Prostate gland (tissue), 2 donors: ENCODE measurements around the gene MT1M. TPM values are rescaled to one million over a fixed set of nuclear protein-coding genes. Genes with fewer than 3 reads are reported as not detected.
A peak's percentile ranks its signal among the peaks of the same experiment; 100 is the strongest.

Experiments used
- DNase-seq: peaks from one replicate; pipeline ENCODE4 v3.0.0-alpha.2; 2019; ENCODE audit warnings: low spot score
- H3K27ac ChIP-seq, 2 donors: fragments of 200-600 bp; sonication (generic); 2 replicates each; pipeline ENCODE4 v1.5.1; 2017 to 2019
- H3K27me3 ChIP-seq: fragments of 200-600 bp; sonication (generic); replicated peaks from 2 replicates; pipeline ENCODE4 v1.5.1; 2019; ENCODE audit not compliant: insufficient read depth
- H3K36me3 ChIP-seq, 2 donors: fragments of 200-600 bp; sonication (generic); 1 replicate in 1 of 2; 2 replicates in 1 of 2; pipeline versions ENCODE4 v1.5.1 to v1.8.1; 2017 to 2019
- H3K4me1 ChIP-seq: fragments of 200-600 bp; sonication (generic); replicated peaks from 2 replicates; pipeline ENCODE4 v1.5.1; 2019
- H3K4me3 ChIP-seq, 2 donors: fragments of 200-600 bp; sonication (generic); 2 replicates each; pipeline ENCODE4 v1.5.1; 2017 to 2019
- H3K9me3 ChIP-seq: fragments of 200-600 bp; sonication (generic); 2 replicates; pipeline ENCODE4 v1.5.1; 2017
- POLR2A ChIP-seq: fragments of 450-650 bp; IDR thresholded peaks from one replicate; pipeline ENCODE4 v1.6.1; 2016; ENCODE audit warnings: antibody characterized with exemption, mild to moderate bottlenecking
- POLR2AphosphoS5 ChIP-seq: sonication (generic); formaldehyde crosslinking; IDR thresholded peaks from one replicate; pipeline ENCODE4 v1.6.1; 2017; ENCODE audit warnings: antibody characterized with exemption
- WGBS: methylation state at CpG from one replicate; pipeline ENCODE4 v1.1.5; 2018; 5-methylcytosine and 5-hydroxymethylcytosine counted together
- intact Hi-C: fragments of 100-400 bp; cut with DNase I; formaldehyde crosslinking; loops from one replicate; pipeline ENCODE4 v1.14.2; 2022
- total RNA-seq, 2 donors: library from RNA; depleted of rRNA; stranded (reverse); fragments of >200 nt; gene quantifications; one replicate each; pipeline ENCODE4 v1.1.0, GENCODE V29; 2016
- TF ChIP-seq, protein P1 (sequence below), 4 experiments: fragments of 200-600 bp in 2 of 4; fragments of 450-650 bp in 2 of 4; sonication (generic) in 2 of 4; IDR thresholded peaks; 1 replicate in 3 of 4; 2 replicates in 1 of 4; pipeline ENCODE4 v1.5.1; 2016 to 2019; ENCODE audit warnings: antibody characterized with exemption in 4 of 4, mild to moderate bottlenecking in 2 of 4, moderate library complexity in 2 of 4

MT1M gene
- total RNA-seq, 2 donors from 2014 or later: 14.8 to 37.4 TPM

DNA sequence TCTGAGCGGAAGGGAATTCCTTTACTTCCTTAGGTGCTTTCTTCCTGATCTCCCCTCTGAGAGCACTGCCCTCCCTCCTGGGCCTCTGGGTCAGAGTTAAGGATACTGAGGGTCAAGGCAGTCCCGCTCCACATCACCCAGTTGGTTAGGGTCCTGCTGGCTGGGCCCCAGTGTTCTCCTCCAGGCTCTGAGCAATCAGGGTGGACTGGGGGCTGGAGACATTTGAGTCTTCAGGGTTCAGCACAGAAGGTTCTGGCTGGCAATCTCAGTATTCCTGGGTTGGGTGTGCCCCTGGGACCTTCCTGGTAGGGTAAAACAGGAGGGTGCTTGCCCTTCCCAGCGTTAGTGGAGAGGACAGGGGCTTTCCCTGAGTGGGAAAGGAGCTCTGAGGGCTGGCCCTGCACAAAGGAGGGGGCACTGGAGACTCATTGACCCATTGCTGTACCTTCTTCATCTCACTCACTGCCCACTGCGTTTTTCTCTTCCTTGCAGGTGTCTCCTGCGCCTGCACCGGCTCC lies 448 bp downstream of the MT1M start:
- DNase-seq: no peak
- Histone ChIP-seq H3K36me3 (no peaks in the 10 kb centered on the region), H3K4me1 (no peaks in the 10 kb centered on the region), H3K9me3 (no peaks in the 10 kb centered on the region), H3K4me3 (peak overlapping the region; percentile 43 to 48), H3K27ac (peak overlapping the region; percentile 61 to 67), H3K27me3 (peaks cover 4% of the 10 kb centered on the region)
- intact Hi-C loops: no loop called here
- TF ChIP-seq POLR2A (no peak), POLR2AphosphoS5 (no peak)
- TF ChIP-seq, protein P1, sequence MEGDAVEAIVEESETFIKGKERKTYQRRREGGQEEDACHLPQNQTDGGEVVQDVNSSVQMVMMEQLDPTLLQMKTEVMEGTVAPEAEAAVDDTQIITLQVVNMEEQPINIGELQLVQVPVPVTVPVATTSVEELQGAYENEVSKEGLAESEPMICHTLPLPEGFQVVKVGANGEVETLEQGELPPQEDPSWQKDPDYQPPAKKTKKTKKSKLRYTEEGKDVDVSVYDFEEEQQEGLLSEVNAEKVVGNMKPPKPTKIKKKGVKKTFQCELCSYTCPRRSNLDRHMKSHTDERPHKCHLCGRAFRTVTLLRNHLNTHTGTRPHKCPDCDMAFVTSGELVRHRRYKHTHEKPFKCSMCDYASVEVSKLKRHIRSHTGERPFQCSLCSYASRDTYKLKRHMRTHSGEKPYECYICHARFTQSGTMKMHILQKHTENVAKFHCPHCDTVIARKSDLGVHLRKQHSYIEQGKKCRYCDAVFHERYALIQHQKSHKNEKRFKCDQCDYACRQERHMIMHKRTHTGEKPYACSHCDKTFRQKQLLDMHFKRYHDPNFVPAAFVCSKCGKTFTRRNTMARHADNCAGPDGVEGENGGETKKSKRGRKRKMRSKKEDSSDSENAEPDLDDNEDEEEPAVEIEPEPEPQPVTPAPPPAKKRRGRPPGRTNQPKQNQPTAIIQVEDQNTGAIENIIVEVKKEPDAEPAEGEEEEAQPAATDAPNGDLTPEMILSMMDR (IDR thresholded peaks at IDR 0.05): no peak
- 67% methylated on average over 6 of the region's 6 CpGs for WGBS

DNA sequence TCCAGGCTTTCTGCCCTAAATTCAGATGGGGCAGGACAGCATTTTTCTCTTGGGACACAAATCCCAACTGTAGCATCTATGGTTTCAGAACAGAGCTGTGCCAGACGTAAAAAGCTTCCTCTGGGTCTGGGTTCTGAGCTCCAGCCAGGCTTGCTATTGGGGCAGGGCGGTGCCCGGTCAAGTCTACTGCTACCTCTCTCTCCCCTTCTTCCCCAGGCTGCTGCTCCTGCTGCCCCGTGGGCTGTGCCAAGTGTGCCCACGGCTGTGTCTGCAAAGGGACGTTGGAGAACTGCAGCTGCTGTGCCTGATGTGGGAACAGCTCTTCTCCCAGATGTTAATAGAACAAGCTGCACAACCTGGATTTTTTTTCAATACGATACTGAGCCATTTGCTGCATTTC lies 1.1 kb downstream of the MT1M start:
- DNase-seq: no peak
- Histone ChIP-seq H3K27ac (no peak overlapping the region), H3K36me3 (no peaks in the 10 kb centered on the region), H3K27me3 (peaks cover 4% of the 10 kb centered on the region), H3K4me3 (no peak overlapping the region), H3K9me3 (no peaks in the 10 kb centered on the region), H3K4me1 (no peaks in the 10 kb centered on the region)
- TF ChIP-seq POLR2AphosphoS5 (no peak), POLR2A (no peak)
- TF ChIP-seq, protein P1 (IDR thresholded peaks at IDR 0.05): no peak
- intact Hi-C loops: no loop called here
- 67% methylated on average over 7 of the region's 7 CpGs for WGBS

DNA sequence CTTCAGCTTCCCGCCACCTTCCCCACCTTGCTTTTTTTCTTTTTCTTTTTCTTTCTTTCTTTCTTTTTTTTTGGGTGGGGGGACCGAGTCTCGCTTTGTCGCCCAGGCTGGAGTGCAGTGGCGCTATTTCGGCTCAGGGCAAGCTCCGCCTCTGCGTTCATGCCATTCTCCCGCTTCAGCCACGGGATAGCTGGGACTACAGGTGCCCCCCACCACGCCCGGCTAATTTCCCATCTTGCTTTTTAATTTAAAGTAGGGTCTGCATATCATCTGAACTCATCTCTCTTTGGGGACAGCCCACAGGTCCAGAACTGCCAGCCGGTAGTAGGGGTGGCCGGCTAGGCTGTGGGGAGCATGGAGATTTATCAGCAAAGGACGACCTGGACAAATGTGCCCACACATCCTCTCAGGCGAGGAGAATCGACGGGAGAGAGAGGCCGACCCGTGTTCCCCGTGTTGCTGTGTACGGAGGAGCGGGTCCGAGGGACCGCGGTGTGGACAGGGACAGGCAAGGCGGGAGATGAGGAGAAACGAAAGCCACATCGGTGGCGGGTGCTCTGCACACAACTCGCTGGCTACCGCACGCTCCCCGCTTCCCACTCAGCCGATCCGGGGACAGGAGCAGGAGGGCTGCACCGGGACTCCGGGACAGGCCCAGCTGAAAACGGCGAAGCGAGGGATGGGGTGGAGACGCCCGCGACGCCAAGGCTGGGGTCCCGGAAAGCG lies 2.4 kb downstream of the MT1M start:
- Histone ChIP-seq H3K36me3 (no peaks in the 10 kb centered on the region), H3K4me1 (no peaks in the 10 kb centered on the region), H3K27ac (no peak overlapping the region), H3K27me3 (peaks cover 4% of the 10 kb centered on the region), H3K4me3 (peak overlapping the region in 1 of 2 donors; percentile 4), H3K9me3 (no peaks in the 10 kb centered on the region)
- no peak for DNase-seq
- TF ChIP-seq POLR2A (no peak), POLR2AphosphoS5 (no peak)
- TF ChIP-seq, protein P1 (IDR thresholded peaks at IDR 0.05): no peak
- WGBS: 39% methylated on average over 47 of the region's 47 CpGs
- intact Hi-C loops: no loop called here

DNA sequence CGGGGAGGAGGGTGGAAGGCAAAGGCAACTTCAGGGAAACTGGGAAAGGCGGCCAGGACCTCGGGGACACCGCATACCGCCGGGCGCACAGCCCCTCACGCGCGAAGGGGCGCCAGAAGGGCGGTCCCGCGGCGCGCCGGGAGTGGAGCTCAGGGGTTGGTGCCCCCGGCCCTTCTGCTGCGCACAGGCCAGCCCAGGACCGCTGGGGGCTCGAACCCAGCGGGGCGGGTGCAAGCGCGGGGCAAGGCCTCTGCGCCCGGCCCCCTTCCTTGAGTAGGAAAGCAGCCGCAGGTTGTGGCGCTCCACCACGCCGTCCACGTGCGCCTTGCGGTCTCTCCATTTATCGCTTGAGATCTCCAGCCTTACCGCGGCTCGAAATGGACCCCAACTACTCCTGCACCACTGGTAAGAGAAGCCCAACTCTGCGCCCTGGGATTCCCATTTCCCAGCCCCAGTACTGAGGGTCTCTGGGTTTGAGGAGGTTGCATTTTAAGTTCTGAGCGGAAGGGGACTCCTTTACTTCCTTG lies 3.0 kb downstream of the MT1M start:
- TF ChIP-seq, protein P1 (IDR thresholded peaks at IDR 0.05): no peak
- TF ChIP-seq POLR2A (no peak), POLR2AphosphoS5 (no peak)
- Histone ChIP-seq H3K27me3 (peaks cover 4% of the 10 kb centered on the region), H3K27ac (no peak overlapping the region), H3K4me3 (peak overlapping the region in 1 of 2 donors; percentile 4), H3K36me3 (no peaks in the 10 kb centered on the region), H3K4me1 (no peaks in the 10 kb centered on the region), H3K9me3 (no peaks in the 10 kb centered on the region)
- no peak for DNase-seq
- WGBS: 17% methylated on average over 39 of the region's 40 CpGs
- intact Hi-C loops: no loop called here
